GM12801 (cell line): Measurements from ENCODE around the gene RBMS3.

Source experiments
- TF ChIP-seq, protein P1 (sequence below): IDR thresholded peaks from one replicate; pipeline ENCODE4 v1.5.1; 2011; ENCODE audit warnings: control low read depth; ENCODE audit not compliant: insufficient read length; ENCODE audit errors: extremely low read depth

The RBMS3 gene

DNA sequence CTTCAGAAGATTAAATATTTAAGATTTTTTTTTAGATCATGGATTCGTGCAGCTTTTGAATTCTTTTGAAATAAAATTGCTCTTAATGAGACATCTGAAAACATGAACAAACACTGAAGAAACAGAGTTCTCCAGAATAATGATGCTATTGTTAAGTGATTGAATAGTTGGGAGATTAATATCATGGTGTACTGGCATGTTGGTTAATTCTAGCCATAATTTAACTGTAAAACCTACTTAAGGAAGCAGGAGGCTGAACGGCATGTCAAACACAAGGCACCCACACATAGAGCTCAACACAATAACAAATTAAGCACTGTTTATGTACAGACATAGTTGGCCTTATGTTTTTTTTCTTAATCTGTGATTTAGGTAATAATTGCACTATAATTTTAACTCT, 185.6 kb downstream of the RBMS3 start:
- TF ChIP-seq, protein P1, sequence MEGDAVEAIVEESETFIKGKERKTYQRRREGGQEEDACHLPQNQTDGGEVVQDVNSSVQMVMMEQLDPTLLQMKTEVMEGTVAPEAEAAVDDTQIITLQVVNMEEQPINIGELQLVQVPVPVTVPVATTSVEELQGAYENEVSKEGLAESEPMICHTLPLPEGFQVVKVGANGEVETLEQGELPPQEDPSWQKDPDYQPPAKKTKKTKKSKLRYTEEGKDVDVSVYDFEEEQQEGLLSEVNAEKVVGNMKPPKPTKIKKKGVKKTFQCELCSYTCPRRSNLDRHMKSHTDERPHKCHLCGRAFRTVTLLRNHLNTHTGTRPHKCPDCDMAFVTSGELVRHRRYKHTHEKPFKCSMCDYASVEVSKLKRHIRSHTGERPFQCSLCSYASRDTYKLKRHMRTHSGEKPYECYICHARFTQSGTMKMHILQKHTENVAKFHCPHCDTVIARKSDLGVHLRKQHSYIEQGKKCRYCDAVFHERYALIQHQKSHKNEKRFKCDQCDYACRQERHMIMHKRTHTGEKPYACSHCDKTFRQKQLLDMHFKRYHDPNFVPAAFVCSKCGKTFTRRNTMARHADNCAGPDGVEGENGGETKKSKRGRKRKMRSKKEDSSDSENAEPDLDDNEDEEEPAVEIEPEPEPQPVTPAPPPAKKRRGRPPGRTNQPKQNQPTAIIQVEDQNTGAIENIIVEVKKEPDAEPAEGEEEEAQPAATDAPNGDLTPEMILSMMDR = no peak

DNA sequence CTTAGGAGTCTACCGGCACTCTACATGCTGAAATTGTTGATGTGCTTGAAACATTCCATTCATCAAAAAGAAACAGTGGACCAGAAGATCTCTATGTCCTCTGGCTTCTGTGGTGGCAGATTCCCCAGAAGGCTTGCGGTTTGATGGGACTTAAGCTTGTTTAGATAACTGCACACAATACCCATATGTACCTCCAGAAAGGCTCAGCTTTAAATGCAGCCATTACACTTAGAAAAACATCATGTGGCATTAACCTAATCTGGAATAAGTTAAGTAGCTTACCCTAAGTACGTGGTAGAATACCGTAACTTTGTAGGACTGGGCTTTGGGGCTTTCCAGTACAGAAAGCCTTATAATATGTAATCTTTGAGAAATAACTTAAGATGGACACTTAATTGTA, 187.3 kb downstream of the RBMS3 start:
- TF ChIP-seq, protein P1 = no peak

DNA sequence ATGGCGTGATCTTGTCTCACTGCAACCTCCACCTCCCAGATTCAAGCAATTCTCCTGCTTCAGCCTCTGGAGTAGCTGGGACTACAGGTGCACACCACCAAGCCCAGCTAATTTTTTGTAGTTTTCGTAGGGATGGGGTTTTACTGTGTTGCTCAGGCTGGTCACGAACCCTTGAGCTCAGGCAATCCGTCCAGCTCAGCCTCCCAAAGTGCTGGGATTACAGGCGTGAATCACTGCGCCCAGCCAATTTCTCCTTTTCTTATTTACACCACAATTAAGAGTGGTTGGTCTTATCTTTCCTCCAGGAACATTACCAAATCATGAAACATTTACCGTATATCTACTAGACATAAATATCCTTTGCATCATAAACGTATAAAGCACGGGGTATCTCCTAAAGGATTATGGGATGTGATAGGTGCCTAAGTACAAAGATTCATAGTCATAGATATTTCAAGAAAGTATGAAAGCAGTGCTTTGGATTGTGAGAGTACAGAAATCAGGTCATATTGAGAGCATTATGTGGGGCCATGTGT, 194.5 kb downstream of the RBMS3 start:
- TF ChIP-seq, protein P1 = no peak

DNA sequence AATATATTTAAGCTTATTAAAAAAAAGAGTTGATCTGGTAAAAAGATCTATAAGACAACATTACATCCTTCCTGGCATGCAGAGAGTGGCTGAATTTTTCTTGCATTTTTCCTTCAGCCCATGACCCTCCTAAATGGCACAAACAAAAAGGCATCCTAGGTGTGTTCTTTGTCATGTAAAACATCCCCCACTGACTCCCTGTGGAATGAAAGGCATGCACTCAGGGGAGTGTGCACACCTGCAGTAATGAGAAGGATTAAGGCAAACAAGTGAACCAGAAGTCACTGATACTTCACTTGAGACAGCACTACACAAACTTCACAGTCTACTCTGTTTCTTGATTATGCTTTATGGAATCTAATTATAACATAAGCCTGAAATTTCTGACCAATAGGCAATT, 195.0 kb downstream of the RBMS3 start:
- TF ChIP-seq, protein P1 = no peak

DNA sequence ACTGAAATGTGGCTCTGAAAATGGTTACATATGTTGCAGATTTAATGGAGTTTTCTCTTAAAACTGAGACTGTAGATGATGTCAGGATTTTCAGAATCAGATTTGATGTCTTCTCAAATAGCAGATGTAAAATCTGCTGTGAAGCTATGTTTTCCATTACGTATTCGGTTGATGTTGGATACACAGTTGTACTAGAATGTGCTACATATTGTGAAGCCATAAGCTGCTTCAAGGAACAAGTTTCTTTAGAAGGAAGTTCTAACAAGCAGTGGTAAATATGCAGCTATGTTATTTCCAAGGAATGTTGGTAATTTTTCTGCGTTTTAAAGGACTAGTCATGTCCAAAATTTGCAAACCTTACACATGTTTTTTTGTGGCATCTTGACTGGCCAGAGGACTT, 197.7 kb downstream of the RBMS3 start:
- TF ChIP-seq, protein P1 = no peak

DNA sequence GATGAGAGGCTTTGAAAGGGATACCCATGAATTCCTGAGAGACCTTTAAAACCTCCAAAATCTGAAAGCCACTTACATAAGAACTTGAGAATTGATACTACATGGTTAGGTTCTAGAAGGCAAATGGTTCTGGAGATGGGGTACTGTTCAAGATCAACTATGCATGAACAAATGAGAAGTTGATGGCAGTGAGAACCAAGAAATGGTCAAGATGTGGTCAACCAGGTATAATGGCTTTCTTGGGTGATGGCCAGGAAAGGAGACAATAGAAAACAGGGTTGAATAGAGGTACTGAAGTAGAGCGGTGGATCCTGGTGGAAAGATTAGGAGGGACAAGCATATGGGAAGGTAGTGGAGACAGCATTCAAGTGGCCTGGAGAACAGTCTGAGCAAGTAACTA, 200.4 kb downstream of the RBMS3 start:
- TF ChIP-seq, protein P1 = no peak

DNA sequence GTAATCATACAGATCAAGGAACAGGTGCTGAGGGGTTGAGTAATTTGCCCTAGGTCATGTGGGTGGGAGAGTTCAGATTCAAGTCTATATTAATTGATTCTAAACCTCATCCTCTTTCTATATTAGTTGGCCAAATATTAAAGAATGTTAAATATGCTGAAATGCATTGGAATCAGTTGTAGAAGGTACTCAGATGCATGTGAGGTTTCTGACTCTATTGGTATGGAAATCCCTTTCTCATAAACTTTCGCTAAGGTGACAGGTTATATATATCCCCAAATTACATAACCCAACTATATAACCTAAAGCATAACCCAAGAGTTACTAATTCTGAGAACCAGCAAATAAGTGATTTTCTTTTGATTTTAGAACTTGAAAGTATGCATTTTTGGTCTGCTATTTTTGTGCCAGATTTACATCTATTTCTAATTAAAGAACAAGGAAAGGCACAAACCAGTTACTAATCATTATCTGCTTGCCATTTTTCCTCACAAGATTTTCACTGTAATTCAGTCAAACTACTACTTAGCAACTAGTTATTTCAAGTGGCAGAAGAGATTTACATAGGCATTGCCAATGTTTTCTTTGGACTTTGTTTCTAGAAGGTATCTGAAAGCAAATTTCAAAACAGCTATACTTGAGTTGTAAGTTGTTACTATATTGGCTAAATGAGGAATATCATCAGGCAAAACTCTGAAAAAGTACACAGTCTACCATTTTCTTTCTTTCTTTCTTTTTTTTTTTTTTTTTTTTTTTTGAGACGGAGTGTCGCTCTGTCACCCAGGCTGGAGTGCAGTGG, 201.3 kb downstream of the RBMS3 start:
- TF ChIP-seq, protein P1 = no peak
